ENCODE measurements around the gene SIGLEC14.
A peak's percentile ranks its signal among the peaks of the same experiment; 100 is the strongest.

DNA sequence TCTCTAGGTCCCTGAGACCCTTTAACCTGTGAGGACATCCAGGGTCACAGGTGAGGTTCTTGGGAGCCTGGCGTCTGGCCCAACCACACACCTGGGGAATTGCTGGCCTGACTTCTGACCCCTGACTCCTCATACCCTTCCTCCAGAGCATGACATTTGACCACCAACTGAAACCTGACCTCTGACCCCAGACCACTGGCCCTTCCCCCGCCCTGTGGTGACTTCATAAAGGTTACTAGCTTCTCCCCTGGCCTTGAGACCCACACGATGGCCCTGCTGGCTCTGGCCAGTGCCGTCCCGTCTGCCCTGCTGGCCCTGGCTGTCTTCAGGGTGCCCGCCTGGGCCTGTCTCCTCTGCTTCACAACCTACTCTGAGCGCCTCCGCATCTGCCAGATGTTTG is 46.6 kb upstream of the SIGLEC14 start, which contains the start of gene SPACA6:
- TF ChIP-seq, protein P1, sequence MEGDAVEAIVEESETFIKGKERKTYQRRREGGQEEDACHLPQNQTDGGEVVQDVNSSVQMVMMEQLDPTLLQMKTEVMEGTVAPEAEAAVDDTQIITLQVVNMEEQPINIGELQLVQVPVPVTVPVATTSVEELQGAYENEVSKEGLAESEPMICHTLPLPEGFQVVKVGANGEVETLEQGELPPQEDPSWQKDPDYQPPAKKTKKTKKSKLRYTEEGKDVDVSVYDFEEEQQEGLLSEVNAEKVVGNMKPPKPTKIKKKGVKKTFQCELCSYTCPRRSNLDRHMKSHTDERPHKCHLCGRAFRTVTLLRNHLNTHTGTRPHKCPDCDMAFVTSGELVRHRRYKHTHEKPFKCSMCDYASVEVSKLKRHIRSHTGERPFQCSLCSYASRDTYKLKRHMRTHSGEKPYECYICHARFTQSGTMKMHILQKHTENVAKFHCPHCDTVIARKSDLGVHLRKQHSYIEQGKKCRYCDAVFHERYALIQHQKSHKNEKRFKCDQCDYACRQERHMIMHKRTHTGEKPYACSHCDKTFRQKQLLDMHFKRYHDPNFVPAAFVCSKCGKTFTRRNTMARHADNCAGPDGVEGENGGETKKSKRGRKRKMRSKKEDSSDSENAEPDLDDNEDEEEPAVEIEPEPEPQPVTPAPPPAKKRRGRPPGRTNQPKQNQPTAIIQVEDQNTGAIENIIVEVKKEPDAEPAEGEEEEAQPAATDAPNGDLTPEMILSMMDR (IDR thresholded peaks at IDR 0.05 in 8 of 11, conservative IDR thresholded peaks at IDR 0.05 in 3 of 11): no peak
- TF ChIP-seq POLR2A (IDR thresholded peaks at IDR 0.05) (no peak), POLR2AphosphoS5 (IDR thresholded peaks at IDR 0.05) (peak in 1 of 3 donors; percentile 29)

Measured in spleen (tissue), 7 donors.